Measurements from ENCODE around the gene OR8S1. TPM values are rescaled to one million over a fixed set of nuclear protein-coding genes. Genes with fewer than 3 reads are reported as not detected.

The OR8S1 gene
- total RNA-seq, 4 donors from 2014 or later: not detected

GRCh38 chr12:48557919-48558318, 32.5 kb downstream of the OR8S1 start:
- in situ Hi-C loops (cut with MboI; ENCODE audit: low pct_ligation_motif_present in 1 of 4, low pct_unique_long_range_greater_than_20kb in 1 of 4, low sequenced_read_pairs in 3 of 4) (no loop called here), intact Hi-C loops (cut with DNase I; ENCODE audit: low total_unique reads) (no loop called here)
- no peak for DNase-seq
- Histone ChIP-seq H3K4me3 (no peak overlapping the region), H3K27me3 (peaks cover 3% of the 10 kb centered on the region), H3K27ac (no peak overlapping the region), H3K4me1 (no peaks in the 10 kb centered on the region), H3K9me3 (no peaks in the 10 kb centered on the region), H3K36me3 (no peaks in the 10 kb centered on the region)
- TF ChIP-seq CTCF (IDR thresholded peaks at IDR 0.05): no peak
- TF ChIP-seq EP300 (IDR thresholded peaks at IDR 0.05; ENCODE audit: low read depth): no peak
- no peak for TF ChIP-seq POLR2AphosphoS5 (IDR thresholded peaks at IDR 0.05)
- no peak for TF ChIP-seq POLR2A (IDR thresholded peaks at IDR 0.05)
- WGBS, 2 donors (ENCODE audit: low coverage in 1 of 2): 89 to 94% methylated on average over 4 of the region's 4 CpGs

- no peaks in the 10 kb centered on the region for H3K36me3 ChIP-seq
- DNase-seq: no peak
- peaks cover 6% of the 10 kb centered on the region for H3K27me3 ChIP-seq
- intact Hi-C loops (cut with DNase I; ENCODE audit: low total_unique reads): no loop called here
- no peak overlapping the region for H3K4me3 ChIP-seq
- in situ Hi-C loops (cut with MboI; ENCODE audit: low pct_ligation_motif_present in 1 of 4, low pct_unique_long_range_greater_than_20kb in 1 of 4, low sequenced_read_pairs in 3 of 4): no loop called here
- WGBS, 2 donors (ENCODE audit: low coverage in 1 of 2): 82 to 94% methylated on average over 4 of the region's 4 CpGs
- no peak for TF ChIP-seq POLR2A (IDR thresholded peaks at IDR 0.05)
- TF ChIP-seq CTCF (IDR thresholded peaks at IDR 0.05): no peak
- no peak for TF ChIP-seq EP300 (IDR thresholded peaks at IDR 0.05; ENCODE audit: low read depth)
- TF ChIP-seq POLR2AphosphoS5 (IDR thresholded peaks at IDR 0.05): no peak
- H3K4me1 ChIP-seq: no peaks in the 10 kb centered on the region
- H3K9me3 ChIP-seq: no peaks in the 10 kb centered on the region
- no peak overlapping the region for H3K27ac ChIP-seq
These were observed 42.3 kb downstream of the OR8S1 start for GRCh38 chr12:48567731-48568130.

GRCh38 chr12:48569946-48570345, 44.5 kb downstream of the OR8S1 start, which contains the start of gene LALBA:
LALBA (minus strand) TSS chr12:48570046; CDS start chr12:48570020, 26 bp downstream.
- 70 to 80% methylated on average over 1 of the region's 1 CpG for WGBS, 2 donors (ENCODE audit: low coverage in 1 of 2)
- in situ Hi-C loops (cut with MboI; ENCODE audit: low pct_ligation_motif_present in 1 of 4, low pct_unique_long_range_greater_than_20kb in 1 of 4, low sequenced_read_pairs in 3 of 4): no loop called here

GRCh38 chr12:48572326-48572725, 46.9 kb downstream of the OR8S1 start:
- H3K27me3 ChIP-seq: no peaks in the 10 kb centered on the region
- intact Hi-C loops (cut with DNase I; ENCODE audit: low total_unique reads) (no loop called here), in situ Hi-C loops (cut with MboI; ENCODE audit: low pct_ligation_motif_present in 1 of 4, low pct_unique_long_range_greater_than_20kb in 1 of 4, low sequenced_read_pairs in 3 of 4) (no loop called here)
- H3K4me1 ChIP-seq: no peaks in the 10 kb centered on the region
- no peaks in the 10 kb centered on the region for H3K9me3 ChIP-seq
- 9 to 20% methylated on average over 4 to 5 of the region's 5 CpGs for WGBS, 2 donors (ENCODE audit: low coverage in 1 of 2)
- H3K4me3 ChIP-seq: no peak overlapping the region
- DNase-seq: no peak
- no peak overlapping the region for H3K27ac ChIP-seq
- no peaks in the 10 kb centered on the region for H3K36me3 ChIP-seq
- no peak for TF ChIP-seq POLR2A (IDR thresholded peaks at IDR 0.05)
- no peak for TF ChIP-seq CTCF (IDR thresholded peaks at IDR 0.05)
- TF ChIP-seq POLR2AphosphoS5 (IDR thresholded peaks at IDR 0.05): no peak
- TF ChIP-seq EP300 (IDR thresholded peaks at IDR 0.05; ENCODE audit: low read depth): no peak

More at GRCh38 chr12:48569946-48570345, 44.5 kb downstream of the OR8S1 start, which contains the start of gene LALBA:
- intact Hi-C loops (cut with DNase I; ENCODE audit: low total_unique reads): no loop called here
- TF ChIP-seq POLR2A (IDR thresholded peaks at IDR 0.05) (no peak), CTCF (IDR thresholded peaks at IDR 0.05) (no peak), EP300 (IDR thresholded peaks at IDR 0.05; ENCODE audit: low read depth) (no peak), POLR2AphosphoS5 (IDR thresholded peaks at IDR 0.05) (no peak)
- Histone ChIP-seq H3K27me3 (no peaks in the 10 kb centered on the region), H3K4me1 (no peaks in the 10 kb centered on the region), H3K9me3 (no peaks in the 10 kb centered on the region), H3K4me3 (no peak within 1 kb of the TSS), H3K27ac (no peak within 1 kb of the TSS), H3K36me3 (no peaks in the 10 kb centered on the region)
- no peak for DNase-seq

Other genes starting within 250 kb of the OR8S1 start
- 10 to 100 TPM; 11.5 to 27.7 (median 15.2) TPM for gene ZNF641, start 174.7 kb upstream of the OR8S1 start, total RNA-seq
- gene ANP32D, start 53.1 kb upstream of the OR8S1 start, total RNA-seq: not detected
- gene C12orf54, start 43.1 kb upstream of the OR8S1 start, total RNA-seq: under 1 TPM in 1 of 4 donors, not detected in 3; 0.95 TPM
- not detected for gene LALBA, start 44.4 kb downstream of the OR8S1 start, total RNA-seq
- gene KANSL2, start 156.6 kb downstream of the OR8S1 start, total RNA-seq: 10 to 100 TPM; 12.7 to 80.8 (median 39.7) TPM
- gene CCNT1, start 191.1 kb downstream of the OR8S1 start, total RNA-seq: 10 to 100 TPM in 3 of 4 donors, 1 to 10 TPM in 1; 10.0 to 29.4 (median 23.6) TPM

All from transverse colon (tissue), 4 donors.